ENCODE results near the gene PITX3.

Gene PITX3

GRCh38 chr10:102241444-102242117, at the start of gene PITX3:
Gene PITX3 (minus strand): TSS chr10:102241512. CDS start chr10:102232080, 9,432 bp downstream.
- DNase-seq (ENCODE audit: low read depth in 2 of 2), result peak; percentile 69 to 79

- no peak for DNase-seq (ENCODE audit: low read depth in 2 of 2)
Measured at GRCh38 chr10:102289840-102290239, 48.5 kb upstream of the PITX3 start.

- no peak for DNase-seq (ENCODE audit: low read depth in 2 of 2)
Measured at GRCh38 chr10:102289356-102289755, 48.0 kb upstream of the PITX3 start.

GRCh38 chr10:102287991-102288390, 46.7 kb upstream of the PITX3 start:
- no peak for DNase-seq (ENCODE audit: low read depth in 2 of 2)

- DNase-seq (ENCODE audit: low read depth in 2 of 2), result no peak
Measured at GRCh38 chr10:102287538-102287937, 46.2 kb upstream of the PITX3 start.

GRCh38 chr10:102286216-102286615, 44.9 kb upstream of the PITX3 start:
- no peak for DNase-seq (ENCODE audit: low read depth in 2 of 2)

- DNase-seq (ENCODE audit: low read depth in 2 of 2), result no peak
Measured at GRCh38 chr10:102285133-102285532, 43.8 kb upstream of the PITX3 start.

GRCh38 chr10:102284531-102284930, 43.2 kb upstream of the PITX3 start:
- DNase-seq (ENCODE audit: low read depth in 2 of 2), result no peak

GRCh38 chr10:102283890-102284289, 42.6 kb upstream of the PITX3 start:
- no peak for DNase-seq (ENCODE audit: low read depth in 2 of 2)

GRCh38 chr10:102283488-102283887, 42.2 kb upstream of the PITX3 start:
- no peak for DNase-seq (ENCODE audit: low read depth in 2 of 2)

- DNase-seq (ENCODE audit: low read depth in 2 of 2), result no peak
Measured at GRCh38 chr10:102281102-102281487, 39.8 kb upstream of the PITX3 start.

- DNase-seq (ENCODE audit: low read depth in 2 of 2), result no peak
Measured at GRCh38 chr10:102280397-102281101, 39.2 kb upstream of the PITX3 start.

- DNase-seq (ENCODE audit: low read depth in 2 of 2), result no peak
Measured at GRCh38 chr10:102279104-102279503, 37.8 kb upstream of the PITX3 start.

GRCh38 chr10:102275343-102275742, 34.0 kb upstream of the PITX3 start:
- DNase-seq (ENCODE audit: low read depth in 2 of 2), result no peak

- DNase-seq (ENCODE audit: low read depth in 2 of 2), result no peak
Measured at GRCh38 chr10:102274062-102274461, 32.8 kb upstream of the PITX3 start.

- no peak for DNase-seq (ENCODE audit: low read depth in 2 of 2)
Measured at GRCh38 chr10:102269017-102269416, 27.7 kb upstream of the PITX3 start.

GRCh38 chr10:102268375-102268888, 27.1 kb upstream of the PITX3 start:
- DNase-seq (ENCODE audit: low read depth in 2 of 2), result no peak

- DNase-seq (ENCODE audit: low read depth in 2 of 2), result no peak
Measured at GRCh38 chr10:102267748-102268147, 26.4 kb upstream of the PITX3 start.

- DNase-seq (ENCODE audit: low read depth in 2 of 2), result no peak
Measured at GRCh38 chr10:102266670-102267069, 25.4 kb upstream of the PITX3 start.

- no peak for DNase-seq (ENCODE audit: low read depth in 2 of 2)
Measured at GRCh38 chr10:102264371-102264770, 23.1 kb upstream of the PITX3 start.

- no peak for DNase-seq (ENCODE audit: low read depth in 2 of 2)
Measured at GRCh38 chr10:102262744-102263370, 21.5 kb upstream of the PITX3 start.

- DNase-seq (ENCODE audit: low read depth in 2 of 2), result no peak
Measured at GRCh38 chr10:102261842-102262241, 20.5 kb upstream of the PITX3 start.

GRCh38 chr10:102261196-102261595, 19.9 kb upstream of the PITX3 start:
- DNase-seq (ENCODE audit: low read depth in 2 of 2), result no peak
